GM12878 (cell line): Measurements from ENCODE around the gene SYNGAP1. TPM values are rescaled to one million over a fixed set of nuclear protein-coding genes. Genes with fewer than 3 reads are reported as not detected.
A peak's percentile ranks its signal among the peaks of the same experiment; 100 is the strongest.

ENCODE experiments used
- ATF2 ChIP-seq: IDR thresholded peaks from 2 replicates; pipeline ENCODE4 v1.6.1; 2012; ENCODE audit warnings: low read length, inconsistent platforms
- ATF7 ChIP-seq: fragments of 450-650 bp; IDR thresholded peaks from 2 replicates; pipeline ENCODE4 v1.6.1; 2016; ENCODE audit warnings: low read depth, mild to moderate bottlenecking
- BMI1 ChIP-seq: fragments of 450-650 bp; IDR thresholded peaks from 2 replicates; pipeline ENCODE4 v1.6.1; 2016; ENCODE audit warnings: mild to moderate bottlenecking, moderate library complexity, borderline replicate concordance
- CHD1 ChIP-seq: IDR thresholded peaks from 2 replicates; pipeline ENCODE4 v1.6.1; 2012; ENCODE audit warnings: low read depth, low read length, improper control_type of control experiment
- HDAC2 ChIP-seq: fragments of 200-600 bp; sonication (generic); IDR thresholded peaks from 2 replicates; pipeline ENCODE4 v1.6.1; 2017
- NR2F1 ChIP-seq: fragments of 450-650 bp; conservative IDR thresholded peaks from 2 replicates; pipeline ENCODE4 v1.6.1; 2017; ENCODE audit warnings: mild to moderate bottlenecking
- RFX5 ChIP-seq: IDR thresholded peaks from 2 replicates; pipeline ENCODE4 v1.6.1; 2011; ENCODE audit warnings: low read depth, low read length, improper control_type of control experiment
- SIN3A ChIP-seq: IDR thresholded peaks from 2 replicates; pipeline ENCODE4 v1.6.1; 2012; ENCODE audit warnings: low read depth, low read length, improper control_type of control experiment
- SMAD5 ChIP-seq: IDR thresholded peaks from 2 replicates; pipeline ENCODE4 v1.6.1; 2016; ENCODE audit warnings: antibody characterized with exemption, low read depth
- SMC3 ChIP-seq: IDR thresholded peaks from 2 replicates; pipeline ENCODE4 v1.6.1; 2011; ENCODE audit warnings: low read length, improper control_type of control experiment, borderline replicate concordance
- TBL1XR1 ChIP-seq: IDR thresholded peaks from 2 replicates; pipeline ENCODE4 v1.6.1; 2012; ENCODE audit warnings: low read depth, low read length, improper control_type of control experiment
- polyA plus RNA-seq, 11 experiments: library from polyadenylated mRNA; depleted of rRNA in 4 of 11; unstranded in 6 of 11; stranded (reverse) in 5 of 11; fragments of >200 nt; fragmentation: Nextera tagmentation in 4 of 11; fragmentation: Illumina TruSeq in 1 of 11; extraction: Ambion mirVana in 4 of 11; extraction: Trizol in 1 of 11; gene quantifications; 1 replicate in 1 of 11; 2 replicates in 10 of 11; pipeline versions ENCODE4 v1.2.1 to v1.2.3, GENCODE V29; 2011 to 2016; ENCODE audit warnings: inconsistent platforms in 2 of 11, missing spikeins in 2 of 11, low read depth in 1 of 11
- total RNA-seq, 4 experiments: library from RNA; depleted of rRNA in 3 of 4; stranded (reverse); fragments of >200 nt in 3 of 4; fragmentation: Illumina TruSeq in 1 of 4; extraction: Trizol in 1 of 4; gene quantifications; 2 replicates each; pipeline versions ENCODE4 v1.2.1 to v1.2.3, GENCODE V29; 2013 to 2021
- TF ChIP-seq, protein P1 (sequence below), 3 experiments: IDR thresholded peaks in 2 of 3; conservative IDR thresholded peaks in 1 of 3; 2 replicates each; pipeline ENCODE4 v1.5.1; 2011; ENCODE audit warnings: low read depth in 3 of 3, low read length in 3 of 3, mild to moderate bottlenecking in 3 of 3, control low read depth in 2 of 3, moderate library complexity in 2 of 3, inconsistent platforms in 1 of 3, mixed read lengths in 1 of 3; ENCODE audit not compliant: control insufficient read depth in 2 of 3, insufficient read depth in 1 of 3; ENCODE audit errors: extremely low read depth in 1 of 3
- TF ChIP-seq, protein P2 (sequence below): IDR thresholded peaks from 2 replicates; pipeline ENCODE4 v1.6.1; 2011; ENCODE audit warnings: low read depth, low read length, improper control_type of control experiment, borderline replicate concordance
- TF ChIP-seq, protein P3 (sequence below): fragments of 450-650 bp; IDR thresholded peaks from 2 replicates; pipeline ENCODE4 v1.6.1; 2016; ENCODE audit warnings: mild to moderate bottlenecking, moderate library complexity, borderline replicate concordance
- TF ChIP-seq, protein P4 (sequence below): IDR thresholded peaks from 2 replicates; pipeline ENCODE4 v1.6.1; 2012; ENCODE audit warnings: low read depth, low read length, improper control_type of control experiment
- TF ChIP-seq, protein P5 (sequence below): fragments of 450-650 bp; conservative IDR thresholded peaks from 2 replicates; pipeline ENCODE4 v1.6.1; 2017; ENCODE audit warnings: mild to moderate bottlenecking, moderate library complexity
- TF ChIP-seq, protein P6 (sequence below): fragments of 450-650 bp; IDR thresholded peaks from 2 replicates; pipeline ENCODE4 v1.6.1; 2017; ENCODE audit warnings: borderline replicate concordance

The SYNGAP1 gene
- total and polyA plus RNA-seq, 10 of the 15 experiments (the other 5 are each of a cell fraction or from before 2014, with no cell fraction given): 0.05 to 9.2 (median 1.2) TPM

DNA sequence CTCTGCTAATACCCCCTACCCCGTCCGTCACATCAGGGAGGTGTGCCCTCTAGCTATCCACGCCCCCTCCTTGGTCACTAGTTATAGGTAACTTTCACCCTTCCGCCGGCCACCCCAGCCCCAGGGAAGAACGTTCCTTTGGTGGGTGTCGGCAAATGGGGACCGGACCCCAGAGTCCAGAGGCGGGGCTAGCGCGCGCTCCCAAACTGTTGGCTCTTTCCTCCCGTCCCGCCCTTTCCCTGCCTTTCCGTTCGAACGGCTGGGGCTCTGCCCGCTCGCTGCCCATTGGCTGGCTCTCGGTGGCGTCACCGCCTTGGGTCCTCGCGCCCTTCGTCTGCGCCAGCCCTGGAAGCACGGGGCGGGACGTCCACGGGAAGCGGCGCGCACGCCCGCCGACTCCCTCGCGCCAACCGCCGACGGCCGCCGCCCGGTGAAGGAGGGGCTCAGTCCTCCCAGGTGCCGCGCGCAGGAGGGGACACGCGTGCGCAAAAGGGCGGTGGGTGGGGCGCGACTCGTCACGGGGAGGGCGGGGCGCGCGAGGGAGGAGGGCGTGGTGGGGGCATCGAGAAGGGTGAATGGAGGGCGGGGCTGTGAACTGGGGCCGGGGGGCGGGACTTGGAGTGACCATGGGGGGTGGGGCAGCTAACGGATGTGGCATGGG is 9.7 kb upstream of the SYNGAP1 start (continued):
- TF ChIP-seq, protein P1, sequence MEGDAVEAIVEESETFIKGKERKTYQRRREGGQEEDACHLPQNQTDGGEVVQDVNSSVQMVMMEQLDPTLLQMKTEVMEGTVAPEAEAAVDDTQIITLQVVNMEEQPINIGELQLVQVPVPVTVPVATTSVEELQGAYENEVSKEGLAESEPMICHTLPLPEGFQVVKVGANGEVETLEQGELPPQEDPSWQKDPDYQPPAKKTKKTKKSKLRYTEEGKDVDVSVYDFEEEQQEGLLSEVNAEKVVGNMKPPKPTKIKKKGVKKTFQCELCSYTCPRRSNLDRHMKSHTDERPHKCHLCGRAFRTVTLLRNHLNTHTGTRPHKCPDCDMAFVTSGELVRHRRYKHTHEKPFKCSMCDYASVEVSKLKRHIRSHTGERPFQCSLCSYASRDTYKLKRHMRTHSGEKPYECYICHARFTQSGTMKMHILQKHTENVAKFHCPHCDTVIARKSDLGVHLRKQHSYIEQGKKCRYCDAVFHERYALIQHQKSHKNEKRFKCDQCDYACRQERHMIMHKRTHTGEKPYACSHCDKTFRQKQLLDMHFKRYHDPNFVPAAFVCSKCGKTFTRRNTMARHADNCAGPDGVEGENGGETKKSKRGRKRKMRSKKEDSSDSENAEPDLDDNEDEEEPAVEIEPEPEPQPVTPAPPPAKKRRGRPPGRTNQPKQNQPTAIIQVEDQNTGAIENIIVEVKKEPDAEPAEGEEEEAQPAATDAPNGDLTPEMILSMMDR (IDR thresholded peaks at IDR 0.05 in 2 of 3, conservative IDR thresholded peaks at IDR 0.05 in 1 of 3; ENCODE audit: control insufficient read depth in 2 of 3, extremely low read depth in 1 of 3, insufficient read depth in 1 of 3, low read depth in 3 of 3, low read length in 3 of 3): no peak
- TF ChIP-seq, protein P2, sequence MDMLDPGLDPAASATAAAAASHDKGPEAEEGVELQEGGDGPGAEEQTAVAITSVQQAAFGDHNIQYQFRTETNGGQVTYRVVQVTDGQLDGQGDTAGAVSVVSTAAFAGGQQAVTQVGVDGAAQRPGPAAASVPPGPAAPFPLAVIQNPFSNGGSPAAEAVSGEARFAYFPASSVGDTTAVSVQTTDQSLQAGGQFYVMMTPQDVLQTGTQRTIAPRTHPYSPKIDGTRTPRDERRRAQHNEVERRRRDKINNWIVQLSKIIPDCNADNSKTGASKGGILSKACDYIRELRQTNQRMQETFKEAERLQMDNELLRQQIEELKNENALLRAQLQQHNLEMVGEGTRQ: no peak
- TF ChIP-seq, protein P3, sequence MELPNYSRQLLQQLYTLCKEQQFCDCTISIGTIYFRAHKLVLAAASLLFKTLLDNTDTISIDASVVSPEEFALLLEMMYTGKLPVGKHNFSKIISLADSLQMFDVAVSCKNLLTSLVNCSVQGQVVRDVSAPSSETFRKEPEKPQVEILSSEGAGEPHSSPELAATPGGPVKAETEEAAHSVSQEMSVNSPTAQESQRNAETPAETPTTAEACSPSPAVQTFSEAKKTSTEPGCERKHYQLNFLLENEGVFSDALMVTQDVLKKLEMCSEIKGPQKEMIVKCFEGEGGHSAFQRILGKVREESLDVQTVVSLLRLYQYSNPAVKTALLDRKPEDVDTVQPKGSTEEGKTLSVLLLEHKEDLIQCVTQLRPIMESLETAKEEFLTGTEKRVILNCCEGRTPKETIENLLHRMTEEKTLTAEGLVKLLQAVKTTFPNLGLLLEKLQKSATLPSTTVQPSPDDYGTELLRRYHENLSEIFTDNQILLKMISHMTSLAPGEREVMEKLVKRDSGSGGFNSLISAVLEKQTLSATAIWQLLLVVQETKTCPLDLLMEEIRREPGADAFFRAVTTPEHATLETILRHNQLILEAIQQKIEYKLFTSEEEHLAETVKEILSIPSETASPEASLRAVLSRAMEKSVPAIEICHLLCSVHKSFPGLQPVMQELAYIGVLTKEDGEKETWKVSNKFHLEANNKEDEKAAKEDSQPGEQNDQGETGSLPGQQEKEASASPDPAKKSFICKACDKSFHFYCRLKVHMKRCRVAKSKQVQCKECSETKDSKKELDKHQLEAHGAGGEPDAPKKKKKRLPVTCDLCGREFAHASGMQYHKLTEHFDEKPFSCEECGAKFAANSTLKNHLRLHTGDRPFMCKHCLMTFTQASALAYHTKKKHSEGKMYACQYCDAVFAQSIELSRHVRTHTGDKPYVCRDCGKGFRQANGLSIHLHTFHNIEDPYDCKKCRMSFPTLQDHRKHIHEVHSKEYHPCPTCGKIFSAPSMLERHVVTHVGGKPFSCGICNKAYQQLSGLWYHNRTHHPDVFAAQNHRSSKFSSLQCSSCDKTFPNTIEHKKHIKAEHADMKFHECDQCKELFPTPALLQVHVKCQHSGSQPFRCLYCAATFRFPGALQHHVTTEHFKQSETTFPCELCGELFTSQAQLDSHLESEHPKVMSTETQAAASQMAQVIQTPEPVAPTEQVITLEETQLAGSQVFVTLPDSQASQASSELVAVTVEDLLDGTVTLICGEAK: no peak
- TF ChIP-seq, protein P4, sequence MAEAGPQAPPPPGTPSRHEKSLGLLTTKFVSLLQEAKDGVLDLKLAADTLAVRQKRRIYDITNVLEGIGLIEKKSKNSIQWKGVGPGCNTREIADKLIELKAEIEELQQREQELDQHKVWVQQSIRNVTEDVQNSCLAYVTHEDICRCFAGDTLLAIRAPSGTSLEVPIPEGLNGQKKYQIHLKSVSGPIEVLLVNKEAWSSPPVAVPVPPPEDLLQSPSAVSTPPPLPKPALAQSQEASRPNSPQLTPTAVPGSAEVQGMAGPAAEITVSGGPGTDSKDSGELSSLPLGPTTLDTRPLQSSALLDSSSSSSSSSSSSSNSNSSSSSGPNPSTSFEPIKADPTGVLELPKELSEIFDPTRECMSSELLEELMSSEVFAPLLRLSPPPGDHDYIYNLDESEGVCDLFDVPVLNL: peak; percentile 88
- TF ChIP-seq, protein P5, sequence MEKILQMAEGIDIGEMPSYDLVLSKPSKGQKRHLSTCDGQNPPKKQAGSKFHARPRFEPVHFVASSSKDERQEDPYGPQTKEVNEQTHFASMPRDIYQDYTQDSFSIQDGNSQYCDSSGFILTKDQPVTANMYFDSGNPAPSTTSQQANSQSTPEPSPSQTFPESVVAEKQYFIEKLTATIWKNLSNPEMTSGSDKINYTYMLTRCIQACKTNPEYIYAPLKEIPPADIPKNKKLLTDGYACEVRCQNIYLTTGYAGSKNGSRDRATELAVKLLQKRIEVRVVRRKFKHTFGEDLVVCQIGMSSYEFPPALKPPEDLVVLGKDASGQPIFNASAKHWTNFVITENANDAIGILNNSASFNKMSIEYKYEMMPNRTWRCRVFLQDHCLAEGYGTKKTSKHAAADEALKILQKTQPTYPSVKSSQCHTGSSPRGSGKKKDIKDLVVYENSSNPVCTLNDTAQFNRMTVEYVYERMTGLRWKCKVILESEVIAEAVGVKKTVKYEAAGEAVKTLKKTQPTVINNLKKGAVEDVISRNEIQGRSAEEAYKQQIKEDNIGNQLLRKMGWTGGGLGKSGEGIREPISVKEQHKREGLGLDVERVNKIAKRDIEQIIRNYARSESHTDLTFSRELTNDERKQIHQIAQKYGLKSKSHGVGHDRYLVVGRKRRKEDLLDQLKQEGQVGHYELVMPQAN: peak; percentile 84
- TF ChIP-seq SMC3: no peak
- no peak for TF ChIP-seq HDAC2
- peak; percentile 85 for TF ChIP-seq SIN3A
- peak; percentile 77; the same call in 1 of the 2 replicates for TF ChIP-seq RFX5
- TF ChIP-seq NR2F1: no peak
- TF ChIP-seq SMAD5: peak; percentile 56; the same call in 1 of the 2 replicates
- TF ChIP-seq, protein P6, sequence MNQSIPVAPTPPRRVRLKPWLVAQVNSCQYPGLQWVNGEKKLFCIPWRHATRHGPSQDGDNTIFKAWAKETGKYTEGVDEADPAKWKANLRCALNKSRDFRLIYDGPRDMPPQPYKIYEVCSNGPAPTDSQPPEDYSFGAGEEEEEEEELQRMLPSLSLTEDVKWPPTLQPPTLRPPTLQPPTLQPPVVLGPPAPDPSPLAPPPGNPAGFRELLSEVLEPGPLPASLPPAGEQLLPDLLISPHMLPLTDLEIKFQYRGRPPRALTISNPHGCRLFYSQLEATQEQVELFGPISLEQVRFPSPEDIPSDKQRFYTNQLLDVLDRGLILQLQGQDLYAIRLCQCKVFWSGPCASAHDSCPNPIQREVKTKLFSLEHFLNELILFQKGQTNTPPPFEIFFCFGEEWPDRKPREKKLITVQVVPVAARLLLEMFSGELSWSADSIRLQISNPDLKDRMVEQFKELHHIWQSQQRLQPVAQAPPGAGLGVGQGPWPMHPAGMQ: no peak
- no peak for TF ChIP-seq ATF7
- TF ChIP-seq TBL1XR1: no peak
- TF ChIP-seq ATF2: no peak
- TF ChIP-seq BMI1: no peak
- no peak for TF ChIP-seq CHD1
